GM18951 (cell line): ENCODE measurements around the gene DDX1.

Experiments
- POLR2A ChIP-seq: IDR thresholded peaks from 4 replicates; pipeline ENCODE4 v1.6.1; 2011; ENCODE audit warnings: mild to moderate bottlenecking; ENCODE audit not compliant: insufficient read length, insufficient read depth; ENCODE audit errors: extremely low read depth
- in situ Hi-C: fragments of 300-500 bp; cut with MboI; formaldehyde crosslinking; loops from one replicate; pipeline ENCODE4 v1.12.0; 2022; ENCODE audit warnings: low sequenced_read_pairs, mixed read lengths, inconsistent platforms; ENCODE audit not compliant: unreplicated experiment

The DDX1 gene

GRCh38 chr2:15628899-15629855, 37.5 kb downstream of the DDX1 start:
- TF ChIP-seq POLR2A, result no peak
- in situ Hi-C loops, result no loop called here

- TF ChIP-seq POLR2A, result no peak
- in situ Hi-C loops, result no loop called here
These were observed 38.7 kb downstream of the DDX1 start for GRCh38 chr2:15630121-15630977.

GRCh38 chr2:15630978-15631719, 39.5 kb downstream of the DDX1 start:
- in situ Hi-C loops, result no loop called here
- TF ChIP-seq POLR2A, result no peak

GRCh38 chr2:15631883-15632282, 40.2 kb downstream of the DDX1 start:
- in situ Hi-C loops, result no loop called here
- no peak for TF ChIP-seq POLR2A

GRCh38 chr2:15633043-15633970, 41.6 kb downstream of the DDX1 start:
- in situ Hi-C loops, result no loop called here
- no peak for TF ChIP-seq POLR2A

GRCh38 chr2:15633971-15634346, 42.3 kb downstream of the DDX1 start:
- in situ Hi-C loops, result no loop called here
- no peak for TF ChIP-seq POLR2A

- in situ Hi-C loops, result no loop called here
- TF ChIP-seq POLR2A, result no peak
These were observed 43.3 kb downstream of the DDX1 start for GRCh38 chr2:15634846-15635490.

- in situ Hi-C loops, result no loop called here
- no peak for TF ChIP-seq POLR2A
These were observed 45.5 kb downstream of the DDX1 start for GRCh38 chr2:15636972-15637785.

GRCh38 chr2:15638720-15639119, 47.1 kb downstream of the DDX1 start:
- in situ Hi-C loops, result no loop called here

GRCh38 chr2:15639323-15640251, 47.9 kb downstream of the DDX1 start:
- TF ChIP-seq POLR2A, result no peak
- in situ Hi-C loops, result no loop called here

More at GRCh38 chr2:15638720-15639119, 47.1 kb downstream of the DDX1 start:
- TF ChIP-seq POLR2A, result no peak
